ENCODE data around the gene HBQ1.

DNA sequence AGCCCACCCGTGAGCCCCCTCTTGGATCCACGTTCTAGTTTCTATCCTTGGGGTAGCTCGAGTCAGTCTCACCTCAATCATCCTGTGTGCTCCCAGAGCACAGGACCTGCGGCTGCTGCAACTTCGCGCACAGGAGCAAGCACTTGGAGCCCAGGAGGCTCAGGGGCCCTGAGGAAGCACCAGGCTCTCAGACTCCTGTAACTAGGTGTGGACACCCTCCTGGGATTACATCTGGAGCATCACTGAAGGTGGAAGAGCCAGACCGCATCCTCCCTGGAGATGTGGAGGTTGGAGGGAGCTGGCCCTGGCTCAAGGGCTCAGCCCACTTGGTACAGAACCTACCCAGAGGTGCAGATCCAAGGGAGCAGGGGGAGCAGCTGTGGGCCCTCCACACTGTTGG is 2.7 kb downstream of the HBQ1 start:
- TF ChIP-seq, protein P1, sequence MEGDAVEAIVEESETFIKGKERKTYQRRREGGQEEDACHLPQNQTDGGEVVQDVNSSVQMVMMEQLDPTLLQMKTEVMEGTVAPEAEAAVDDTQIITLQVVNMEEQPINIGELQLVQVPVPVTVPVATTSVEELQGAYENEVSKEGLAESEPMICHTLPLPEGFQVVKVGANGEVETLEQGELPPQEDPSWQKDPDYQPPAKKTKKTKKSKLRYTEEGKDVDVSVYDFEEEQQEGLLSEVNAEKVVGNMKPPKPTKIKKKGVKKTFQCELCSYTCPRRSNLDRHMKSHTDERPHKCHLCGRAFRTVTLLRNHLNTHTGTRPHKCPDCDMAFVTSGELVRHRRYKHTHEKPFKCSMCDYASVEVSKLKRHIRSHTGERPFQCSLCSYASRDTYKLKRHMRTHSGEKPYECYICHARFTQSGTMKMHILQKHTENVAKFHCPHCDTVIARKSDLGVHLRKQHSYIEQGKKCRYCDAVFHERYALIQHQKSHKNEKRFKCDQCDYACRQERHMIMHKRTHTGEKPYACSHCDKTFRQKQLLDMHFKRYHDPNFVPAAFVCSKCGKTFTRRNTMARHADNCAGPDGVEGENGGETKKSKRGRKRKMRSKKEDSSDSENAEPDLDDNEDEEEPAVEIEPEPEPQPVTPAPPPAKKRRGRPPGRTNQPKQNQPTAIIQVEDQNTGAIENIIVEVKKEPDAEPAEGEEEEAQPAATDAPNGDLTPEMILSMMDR (conservative IDR thresholded peaks at IDR 0.05; ENCODE audit: low read depth, low read length), result no peak
- TF ChIP-seq POLR2A (IDR thresholded peaks at IDR 0.05; ENCODE audit: low read depth, low read length) (no peak), BHLHE40 (IDR thresholded peaks at IDR 0.05; ENCODE audit: low read depth, low read length) (no peak), MAZ (IDR thresholded peaks at IDR 0.05; ENCODE audit: borderline replicate concordance, low read depth, low read length) (no peak), SMC3 (IDR thresholded peaks at IDR 0.05; ENCODE audit: low read depth, low read length) (no peak), RAD21 (IDR thresholded peaks at IDR 0.05; ENCODE audit: low read length) (no peak), RFX5 (IDR thresholded peaks at IDR 0.05; ENCODE audit: low read depth, low read length) (no peak), NFE2L2 (IDR thresholded peaks at IDR 0.05; ENCODE audit: low read depth, low read length) (no peak), MAFK (IDR thresholded peaks at IDR 0.05; ENCODE audit: low read depth, low read length) (no peak), RCOR1 (IDR thresholded peaks at IDR 0.05; ENCODE audit: insufficient replicate concordance, low read length) (no peak), MXI1 (IDR thresholded peaks at IDR 0.05; ENCODE audit: borderline replicate concordance, low read depth, low read length) (no peak)
- TF ChIP-seq, protein P2, sequence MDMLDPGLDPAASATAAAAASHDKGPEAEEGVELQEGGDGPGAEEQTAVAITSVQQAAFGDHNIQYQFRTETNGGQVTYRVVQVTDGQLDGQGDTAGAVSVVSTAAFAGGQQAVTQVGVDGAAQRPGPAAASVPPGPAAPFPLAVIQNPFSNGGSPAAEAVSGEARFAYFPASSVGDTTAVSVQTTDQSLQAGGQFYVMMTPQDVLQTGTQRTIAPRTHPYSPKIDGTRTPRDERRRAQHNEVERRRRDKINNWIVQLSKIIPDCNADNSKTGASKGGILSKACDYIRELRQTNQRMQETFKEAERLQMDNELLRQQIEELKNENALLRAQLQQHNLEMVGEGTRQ (IDR thresholded peaks at IDR 0.05; ENCODE audit: low read depth, low read length), result no peak
- TF ChIP-seq, protein P3, sequence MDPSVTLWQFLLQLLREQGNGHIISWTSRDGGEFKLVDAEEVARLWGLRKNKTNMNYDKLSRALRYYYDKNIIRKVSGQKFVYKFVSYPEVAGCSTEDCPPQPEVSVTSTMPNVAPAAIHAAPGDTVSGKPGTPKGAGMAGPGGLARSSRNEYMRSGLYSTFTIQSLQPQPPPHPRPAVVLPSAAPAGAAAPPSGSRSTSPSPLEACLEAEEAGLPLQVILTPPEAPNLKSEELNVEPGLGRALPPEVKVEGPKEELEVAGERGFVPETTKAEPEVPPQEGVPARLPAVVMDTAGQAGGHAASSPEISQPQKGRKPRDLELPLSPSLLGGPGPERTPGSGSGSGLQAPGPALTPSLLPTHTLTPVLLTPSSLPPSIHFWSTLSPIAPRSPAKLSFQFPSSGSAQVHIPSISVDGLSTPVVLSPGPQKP (IDR thresholded peaks at IDR 0.05; ENCODE audit: borderline replicate concordance, low read depth, low read length), result no peak

Data from IMR-90 (cell line).